GM23338 (cell line): ENCODE measurements around the gene CIC. TPM values are rescaled to one million over a fixed set of nuclear protein-coding genes. Genes with fewer than 3 reads are reported as not detected.
A peak's percentile ranks its signal among the peaks of the same experiment; 100 is the strongest.

ENCODE experiments used
- ATAC-seq: fragments of 200-7000 bp; cut with Tn5 transposase; 3 replicates; pipeline ENCODE4 v1.9.1; 2020
- DNase-seq: peaks from one replicate; pipeline ENCODE4 v3.0.0-alpha.2; 2015; ENCODE audit warnings: low spot score
- H2AFZ ChIP-seq: fragments of 200-600 bp; sonication (generic); 2 replicates; pipeline ENCODE4 v1.8.0; 2016; ENCODE audit warnings: antibody characterized with exemption, mild to moderate bottlenecking, moderate library complexity
- H3F3A ChIP-seq: fragments of 200-600 bp; sonication (generic); replicated peaks from 2 replicates; pipeline ENCODE4 v1.8.0; 2017; ENCODE audit warnings: antibody characterized with exemption, mixed run types, low read depth
- H3K27ac ChIP-seq: fragments of 200-600 bp; sonication (generic); 2 replicates; pipeline ENCODE4 v1.6.1; 2016; ENCODE audit warnings: low read depth
- H3K27me3 ChIP-seq: fragments of 200-600 bp; sonication (generic); 2 replicates; pipeline ENCODE4 v1.8.0; 2016; ENCODE audit warnings: mild to moderate bottlenecking, mixed run types, moderate library complexity; ENCODE audit not compliant: insufficient read depth
- H3K36me3 ChIP-seq: fragments of 200-600 bp; sonication (generic); 2 replicates; pipeline ENCODE4 v1.8.0; 2016; ENCODE audit warnings: mild to moderate bottlenecking; ENCODE audit not compliant: insufficient read depth
- H3K4me1 ChIP-seq: fragments of 200-600 bp; sonication (generic); 2 replicates; pipeline ENCODE4 v1.8.0; 2016; ENCODE audit warnings: mild to moderate bottlenecking, moderate library complexity; ENCODE audit not compliant: insufficient read depth
- H3K4me2 ChIP-seq: fragments of 200-600 bp; sonication (generic); 2 replicates; pipeline ENCODE4 v1.7.1; 2017; ENCODE audit warnings: mixed run types
- H3K4me3 ChIP-seq: fragments of 200-600 bp; sonication (generic); 2 replicates; pipeline ENCODE4 v1.6.1; 2016; ENCODE audit warnings: mixed run types
- H3K79me2 ChIP-seq: fragments of 200-600 bp; sonication (generic); replicated peaks from 2 replicates; pipeline ENCODE4 v1.8.0; 2017; ENCODE audit warnings: mild to moderate bottlenecking; ENCODE audit not compliant: insufficient read depth
- H3K9me2 ChIP-seq: fragments of 200-600 bp; sonication (generic); 2 replicates; pipeline ENCODE4 v1.8.0; 2017; ENCODE audit not compliant: insufficient read depth
- H4K20me1 ChIP-seq: fragments of 200-600 bp; sonication (generic); replicated peaks from 2 replicates; pipeline ENCODE4 v1.8.0; 2017; ENCODE audit warnings: mild to moderate bottlenecking; ENCODE audit not compliant: insufficient read depth
- H3K27ac Mint-ChIP-seq: 2 replicates; pipeline ENCODE4 v1.8.0; 2020; ENCODE audit warnings: inconsistent platforms, mild to moderate bottlenecking, moderate library complexity, mixed read lengths
- H3K27me3 Mint-ChIP-seq: 3 replicates; pipeline ENCODE4 v1.8.0; 2022; ENCODE audit warnings: low read depth, mild to moderate bottlenecking, moderate library complexity, mixed read lengths, inconsistent platforms; ENCODE audit not compliant: insufficient read depth, poor library complexity
- H3K36me3 Mint-ChIP-seq: 3 replicates; pipeline ENCODE4 v1.8.0; 2021; ENCODE audit warnings: low read depth, mild to moderate bottlenecking, inconsistent platforms, moderate library complexity, mixed read lengths
- H3K4me1 Mint-ChIP-seq: 3 replicates; pipeline ENCODE4 v1.8.0; 2020; ENCODE audit warnings: mild to moderate bottlenecking, inconsistent platforms, mixed read lengths
- H3K4me3 Mint-ChIP-seq: 3 replicates; pipeline ENCODE4 v1.8.0; 2021; ENCODE audit warnings: moderate library complexity, mild to moderate bottlenecking, inconsistent platforms, mixed read lengths
- H3K9me3 Mint-ChIP-seq: 3 replicates; pipeline ENCODE4 v1.8.0; 2020; ENCODE audit warnings: moderate library complexity, mild to moderate bottlenecking, inconsistent platforms, mixed read lengths
- CREB1 ChIP-seq: fragments of 250-450 bp; sonication (Bioruptor Pico); IDR thresholded peaks from 2 replicates; pipeline ENCODE4 v1.5.0; 2020; ENCODE audit warnings: low read depth, mild to moderate bottlenecking, moderate library complexity
- EZH2 ChIP-seq: fragments of 200-600 bp; sonication (generic); IDR thresholded peaks from one replicate; pipeline ENCODE4 v1.8.0; 2017; ENCODE audit warnings: antibody characterized with exemption, mild to moderate bottlenecking, low read depth; ENCODE audit not compliant: unreplicated experiment
- NANOG ChIP-seq: IDR thresholded peaks from 2 replicates; pipeline ENCODE4 v1.6.1; 2016; ENCODE audit warnings: antibody characterized with exemption, borderline replicate concordance
- STAT1 ChIP-seq: IDR thresholded peaks from one replicate; pipeline ENCODE4 v1.6.1; 2016; ENCODE audit warnings: antibody characterized with exemption; ENCODE audit not compliant: unreplicated experiment
- polyA plus RNA-seq: library from polyadenylated mRNA; unstranded; fragments of >200 nt; fragmentation: Nextera tagmentation; extraction: Ambion mirVana; gene quantifications from 2 replicates; pipeline ENCODE4 v1.2.1, GENCODE V29; 2016
- total RNA-seq: library from RNA; depleted of rRNA; stranded (reverse); fragments of >200 nt; shearing (Covaris generic); gene quantifications from 2 replicates; pipeline ENCODE4 v1.2.3, GENCODE V29; 2014
- TF ChIP-seq, protein P1 (sequence below): fragments of 250-450 bp; sonication (Bioruptor Pico); IDR thresholded peaks from 2 replicates; pipeline ENCODE4 v1.5.0; 2020; ENCODE audit warnings: mild to moderate bottlenecking, moderate library complexity
- TF ChIP-seq, protein P2 (sequence below): IDR thresholded peaks from one replicate; pipeline ENCODE4 v1.6.1; 2018; ENCODE audit warnings: antibody characterized with exemption; ENCODE audit not compliant: unreplicated experiment
- TF ChIP-seq, protein P3 (sequence below): IDR thresholded peaks from 2 replicates; pipeline ENCODE4 v1.6.1; 2016; ENCODE audit warnings: antibody characterized with exemption

Gene CIC
- total and polyA plus RNA-seq, 2 experiments from 2014 or later: 13.2 to 42.0 TPM

DNA sequence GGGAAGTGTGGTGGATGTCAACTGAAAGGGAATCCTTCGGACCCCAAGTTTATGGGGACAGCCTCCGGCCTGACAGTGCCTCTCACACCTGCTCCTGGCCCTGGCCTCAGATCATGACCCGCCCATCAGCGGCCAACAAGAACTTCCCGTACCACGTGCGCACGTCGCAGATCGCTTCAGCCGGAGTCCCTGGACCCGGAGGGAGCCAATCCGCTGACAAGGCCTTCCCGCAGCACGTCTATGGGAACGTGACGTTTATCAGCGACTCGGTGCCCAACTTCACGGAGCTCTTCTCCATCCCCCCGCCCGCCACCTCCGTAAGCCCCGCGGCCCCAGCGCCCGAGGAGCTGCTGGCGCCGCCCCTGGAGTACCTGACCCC, 54.4 kb downstream of the CIC start:
- peak overlapping the region; percentile 89 for H2AFZ ChIP-seq
- peaks cover 16% of the 10 kb centered on the region for H3K4me1 Mint-ChIP-seq

DNA sequence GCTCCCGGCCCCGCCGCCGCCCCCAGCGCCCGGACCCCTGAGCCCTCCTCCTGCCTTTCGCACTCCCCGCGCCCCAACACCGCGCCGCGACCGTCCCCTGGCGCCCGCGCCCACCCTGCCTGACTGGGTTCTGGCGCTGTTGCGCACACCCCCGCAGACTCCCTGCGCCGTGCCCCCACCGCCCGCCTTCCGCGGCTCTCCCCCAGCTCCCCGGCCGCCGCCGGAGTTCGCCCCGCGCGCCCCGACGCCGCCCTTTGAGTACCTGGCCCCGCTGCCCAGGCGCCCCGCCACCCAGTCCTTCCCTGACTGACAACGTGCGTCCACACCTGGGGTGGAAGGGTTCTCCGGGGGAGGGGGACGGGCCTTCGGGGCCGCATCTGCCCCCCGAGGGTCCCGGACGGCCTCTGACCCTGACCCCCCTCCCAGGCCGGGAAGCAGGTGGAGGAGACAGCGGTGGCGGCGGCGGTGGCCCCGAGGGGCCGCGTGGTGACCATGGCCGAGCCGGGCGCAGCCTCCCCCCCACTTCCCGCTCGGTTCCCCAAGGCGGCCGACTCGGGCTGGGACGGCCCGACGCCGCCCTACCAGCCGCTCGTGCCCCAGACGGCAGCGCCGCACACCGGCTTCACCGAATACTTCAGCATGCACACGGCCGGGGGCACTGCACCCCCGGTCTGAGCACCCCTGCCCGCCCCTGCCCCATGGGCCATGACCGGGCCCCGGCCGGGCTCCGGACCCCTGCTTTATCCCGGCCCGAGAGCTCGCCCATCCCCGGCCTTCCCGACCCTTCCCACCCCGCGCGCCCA, 55.0 kb downstream of the CIC start:
- ATAC-seq (peak; percentile 19), DNase-seq (peak; percentile 70)
- peaks cover 20% of the 10 kb centered on the region for H3K4me1 Mint-ChIP-seq
- H3K36me3 Mint-ChIP-seq: no peaks in the 10 kb centered on the region
- peaks cover 22% of the 10 kb centered on the region for H3K79me2 ChIP-seq
- H3K9me2 ChIP-seq: no peaks in the 10 kb centered on the region
- peaks cover 14% of the 10 kb centered on the region for H3K27me3 ChIP-seq
- 0 out of 2 replicates have a peak, but pooled peaks cover 6% of the 10 kb centered on the region for H3K4me1 ChIP-seq
- peak overlapping the region; percentile 89 for H2AFZ ChIP-seq
- peaks cover 6% of the 10 kb centered on the region for H3F3A ChIP-seq
- no peaks in the 10 kb centered on the region for H3K9me3 Mint-ChIP-seq
- H4K20me1 ChIP-seq: no peaks in the 10 kb centered on the region
- no peak overlapping the region for H3K27ac Mint-ChIP-seq
- peak overlapping the region; percentile 55 for H3K4me3 ChIP-seq
- no peak overlapping the region for H3K27ac ChIP-seq
- peak overlapping the region; percentile 85 for H3K4me2 ChIP-seq
- H3K27me3 Mint-ChIP-seq: peaks cover 17% of the 10 kb centered on the region
- no peaks in the 10 kb centered on the region for H3K36me3 ChIP-seq
- H3K4me3 Mint-ChIP-seq: peak overlapping the region; percentile 87
- TF ChIP-seq, protein P1, sequence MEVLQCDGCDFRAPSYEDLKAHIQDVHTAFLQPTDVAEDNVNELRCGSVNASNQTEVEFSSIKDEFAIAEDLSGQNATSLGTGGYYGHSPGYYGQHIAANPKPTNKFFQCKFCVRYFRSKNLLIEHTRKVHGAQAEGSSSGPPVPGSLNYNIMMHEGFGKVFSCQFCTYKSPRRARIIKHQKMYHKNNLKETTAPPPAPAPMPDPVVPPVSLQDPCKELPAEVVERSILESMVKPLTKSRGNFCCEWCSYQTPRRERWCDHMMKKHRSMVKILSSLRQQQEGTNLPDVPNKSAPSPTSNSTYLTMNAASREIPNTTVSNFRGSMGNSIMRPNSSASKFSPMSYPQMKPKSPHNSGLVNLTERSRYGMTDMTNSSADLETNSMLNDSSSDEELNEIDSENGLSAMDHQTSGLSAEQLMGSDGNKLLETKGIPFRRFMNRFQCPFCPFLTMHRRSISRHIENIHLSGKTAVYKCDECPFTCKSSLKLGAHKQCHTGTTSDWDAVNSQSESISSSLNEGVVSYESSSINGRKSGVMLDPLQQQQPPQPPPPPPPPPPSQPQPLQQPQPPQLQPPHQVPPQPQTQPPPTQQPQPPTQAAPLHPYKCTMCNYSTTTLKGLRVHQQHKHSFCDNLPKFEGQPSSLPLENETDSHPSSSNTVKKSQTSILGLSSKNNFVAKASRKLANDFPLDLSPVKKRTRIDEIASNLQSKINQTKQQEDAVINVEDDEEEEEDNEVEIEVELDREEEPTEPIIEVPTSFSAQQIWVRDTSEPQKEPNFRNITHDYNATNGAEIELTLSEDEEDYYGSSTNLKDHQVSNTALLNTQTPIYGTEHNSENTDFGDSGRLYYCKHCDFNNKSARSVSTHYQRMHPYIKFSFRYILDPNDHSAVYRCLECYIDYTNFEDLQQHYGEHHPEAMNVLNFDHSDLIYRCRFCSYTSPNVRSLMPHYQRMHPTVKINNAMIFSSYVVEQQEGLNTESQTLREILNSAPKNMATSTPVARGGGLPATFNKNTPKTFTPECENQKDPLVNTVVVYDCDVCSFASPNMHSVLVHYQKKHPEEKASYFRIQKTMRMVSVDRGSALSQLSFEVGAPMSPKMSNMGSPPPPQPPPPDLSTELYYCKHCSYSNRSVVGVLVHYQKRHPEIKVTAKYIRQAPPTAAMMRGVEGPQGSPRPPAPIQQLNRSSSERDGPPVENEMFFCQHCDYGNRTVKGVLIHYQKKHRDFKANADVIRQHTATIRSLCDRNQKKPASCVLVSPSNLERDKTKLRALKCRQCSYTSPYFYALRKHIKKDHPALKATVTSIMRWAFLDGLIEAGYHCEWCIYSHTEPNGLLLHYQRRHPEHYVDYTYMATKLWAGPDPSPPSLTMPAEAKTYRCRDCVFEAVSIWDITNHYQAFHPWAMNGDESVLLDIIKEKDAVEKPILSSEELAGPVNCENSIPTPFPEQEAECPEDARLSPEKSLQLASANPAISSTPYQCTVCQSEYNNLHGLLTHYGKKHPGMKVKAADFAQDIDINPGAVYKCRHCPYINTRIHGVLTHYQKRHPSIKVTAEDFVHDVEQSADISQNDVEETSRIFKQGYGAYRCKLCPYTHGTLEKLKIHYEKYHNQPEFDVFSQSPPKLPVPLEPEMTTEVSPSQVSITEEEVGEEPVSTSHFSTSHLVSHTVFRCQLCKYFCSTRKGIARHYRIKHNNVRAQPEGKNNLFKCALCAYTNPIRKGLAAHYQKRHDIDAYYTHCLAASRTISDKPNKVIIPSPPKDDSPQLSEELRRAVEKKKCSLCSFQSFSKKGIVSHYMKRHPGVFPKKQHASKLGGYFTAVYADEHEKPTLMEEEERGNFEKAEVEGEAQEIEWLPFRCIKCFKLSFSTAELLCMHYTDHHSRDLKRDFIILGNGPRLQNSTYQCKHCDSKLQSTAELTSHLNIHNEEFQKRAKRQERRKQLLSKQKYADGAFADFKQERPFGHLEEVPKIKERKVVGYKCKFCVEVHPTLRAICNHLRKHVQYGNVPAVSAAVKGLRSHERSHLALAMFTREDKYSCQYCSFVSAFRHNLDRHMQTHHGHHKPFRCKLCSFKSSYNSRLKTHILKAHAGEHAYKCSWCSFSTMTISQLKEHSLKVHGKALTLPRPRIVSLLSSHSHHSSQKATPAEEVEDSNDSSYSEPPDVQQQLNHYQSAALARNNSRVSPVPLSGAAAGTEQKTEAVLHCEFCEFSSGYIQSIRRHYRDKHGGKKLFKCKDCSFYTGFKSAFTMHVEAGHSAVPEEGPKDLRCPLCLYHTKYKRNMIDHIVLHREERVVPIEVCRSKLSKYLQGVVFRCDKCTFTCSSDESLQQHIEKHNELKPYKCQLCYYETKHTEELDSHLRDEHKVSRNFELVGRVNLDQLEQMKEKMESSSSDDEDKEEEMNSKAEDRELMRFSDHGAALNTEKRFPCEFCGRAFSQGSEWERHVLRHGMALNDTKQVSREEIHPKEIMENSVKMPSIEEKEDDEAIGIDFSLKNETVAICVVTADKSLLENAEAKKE (CRISPR knock-in tag): no peak
- TF ChIP-seq EZH2: peak; percentile 44
- TF ChIP-seq, protein P2, sequence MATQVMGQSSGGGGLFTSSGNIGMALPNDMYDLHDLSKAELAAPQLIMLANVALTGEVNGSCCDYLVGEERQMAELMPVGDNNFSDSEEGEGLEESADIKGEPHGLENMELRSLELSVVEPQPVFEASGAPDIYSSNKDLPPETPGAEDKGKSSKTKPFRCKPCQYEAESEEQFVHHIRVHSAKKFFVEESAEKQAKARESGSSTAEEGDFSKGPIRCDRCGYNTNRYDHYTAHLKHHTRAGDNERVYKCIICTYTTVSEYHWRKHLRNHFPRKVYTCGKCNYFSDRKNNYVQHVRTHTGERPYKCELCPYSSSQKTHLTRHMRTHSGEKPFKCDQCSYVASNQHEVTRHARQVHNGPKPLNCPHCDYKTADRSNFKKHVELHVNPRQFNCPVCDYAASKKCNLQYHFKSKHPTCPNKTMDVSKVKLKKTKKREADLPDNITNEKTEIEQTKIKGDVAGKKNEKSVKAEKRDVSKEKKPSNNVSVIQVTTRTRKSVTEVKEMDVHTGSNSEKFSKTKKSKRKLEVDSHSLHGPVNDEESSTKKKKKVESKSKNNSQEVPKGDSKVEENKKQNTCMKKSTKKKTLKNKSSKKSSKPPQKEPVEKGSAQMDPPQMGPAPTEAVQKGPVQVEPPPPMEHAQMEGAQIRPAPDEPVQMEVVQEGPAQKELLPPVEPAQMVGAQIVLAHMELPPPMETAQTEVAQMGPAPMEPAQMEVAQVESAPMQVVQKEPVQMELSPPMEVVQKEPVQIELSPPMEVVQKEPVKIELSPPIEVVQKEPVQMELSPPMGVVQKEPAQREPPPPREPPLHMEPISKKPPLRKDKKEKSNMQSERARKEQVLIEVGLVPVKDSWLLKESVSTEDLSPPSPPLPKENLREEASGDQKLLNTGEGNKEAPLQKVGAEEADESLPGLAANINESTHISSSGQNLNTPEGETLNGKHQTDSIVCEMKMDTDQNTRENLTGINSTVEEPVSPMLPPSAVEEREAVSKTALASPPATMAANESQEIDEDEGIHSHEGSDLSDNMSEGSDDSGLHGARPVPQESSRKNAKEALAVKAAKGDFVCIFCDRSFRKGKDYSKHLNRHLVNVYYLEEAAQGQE: no peak
- no peak for TF ChIP-seq STAT1
- no peak for TF ChIP-seq NANOG
- TF ChIP-seq, protein P3, sequence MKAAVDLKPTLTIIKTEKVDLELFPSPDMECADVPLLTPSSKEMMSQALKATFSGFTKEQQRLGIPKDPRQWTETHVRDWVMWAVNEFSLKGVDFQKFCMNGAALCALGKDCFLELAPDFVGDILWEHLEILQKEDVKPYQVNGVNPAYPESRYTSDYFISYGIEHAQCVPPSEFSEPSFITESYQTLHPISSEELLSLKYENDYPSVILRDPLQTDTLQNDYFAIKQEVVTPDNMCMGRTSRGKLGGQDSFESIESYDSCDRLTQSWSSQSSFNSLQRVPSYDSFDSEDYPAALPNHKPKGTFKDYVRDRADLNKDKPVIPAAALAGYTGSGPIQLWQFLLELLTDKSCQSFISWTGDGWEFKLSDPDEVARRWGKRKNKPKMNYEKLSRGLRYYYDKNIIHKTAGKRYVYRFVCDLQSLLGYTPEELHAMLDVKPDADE: no peak

More for the DNA sequence above, 54.4 kb downstream of the CIC start:
- Histone ChIP-seq H3K79me2 (peaks cover 19% of the 10 kb centered on the region), H3K4me2 (peak overlapping the region; percentile 85), H3F3A (peaks cover 6% of the 10 kb centered on the region), H3K27ac (no peak overlapping the region), H3K9me2 (no peaks in the 10 kb centered on the region), H3K4me1 (0 out of 2 replicates have a peak, but pooled peaks cover 6% of the 10 kb centered on the region), H3K27me3 (peaks cover 14% of the 10 kb centered on the region), H3K4me3 (peak overlapping the region; percentile 55), H4K20me1 (no peaks in the 10 kb centered on the region), H3K36me3 (no peaks in the 10 kb centered on the region)
- ATAC-seq: peak; percentile 12
- H3K4me3 Mint-ChIP-seq: peak overlapping the region; percentile 76
- no peaks in the 10 kb centered on the region for H3K36me3 Mint-ChIP-seq
- DNase-seq: peak; percentile 90
- TF ChIP-seq, protein P3: no peak
- TF ChIP-seq CREB1 (CRISPR knock-in tag): 0 out of 2 replicates have a peak, but pooled peaks have one; percentile 44
- no peak overlapping the region for H3K27ac Mint-ChIP-seq
- H3K27me3 Mint-ChIP-seq: peaks cover 17% of the 10 kb centered on the region
- H3K9me3 Mint-ChIP-seq: no peaks in the 10 kb centered on the region
